NK-92 treated with Interleukin-12 subunit alpha and Interleukin-12 subunit beta, amount 100 ng/mL, for 24 hours (cell line): ENCODE measurements around the gene MYO5B.

Source experiments
- DNase-seq: peaks from one replicate; lab custom pipeline; 2025; lab: John Stamatoyannopoulos, UW

MYO5B gene

GRCh38 chr18:50144540-50144939 lies 50.4 kb downstream of the MYO5B start:
- no peak for DNase-seq

- no peak for DNase-seq
These were observed 51.1 kb downstream of the MYO5B start for GRCh38 chr18:50143886-50144285.

DNA sequence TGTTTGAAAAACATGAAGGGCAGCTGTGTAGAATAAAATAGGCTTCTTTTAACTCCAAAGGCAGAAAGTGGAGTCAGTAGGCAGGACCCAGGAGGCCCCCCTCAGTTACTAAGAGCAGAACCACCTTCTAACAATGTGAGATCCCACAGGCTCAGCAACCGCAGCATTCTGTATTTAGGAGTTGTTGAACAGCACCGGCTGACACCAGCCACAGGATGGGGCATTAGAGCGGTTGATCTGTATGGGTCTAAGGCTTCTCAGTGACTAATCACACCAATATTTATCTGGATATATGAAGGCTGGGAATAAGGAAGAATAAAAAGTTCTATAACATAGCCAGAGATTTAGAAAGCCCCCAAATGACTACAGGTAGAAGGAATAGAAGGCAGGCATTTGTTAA lies 51.7 kb downstream of the MYO5B start:
- no peak for DNase-seq

GRCh38 chr18:50142441-50143120 lies 52.4 kb downstream of the MYO5B start:
- DNase-seq = no peak

DNA sequence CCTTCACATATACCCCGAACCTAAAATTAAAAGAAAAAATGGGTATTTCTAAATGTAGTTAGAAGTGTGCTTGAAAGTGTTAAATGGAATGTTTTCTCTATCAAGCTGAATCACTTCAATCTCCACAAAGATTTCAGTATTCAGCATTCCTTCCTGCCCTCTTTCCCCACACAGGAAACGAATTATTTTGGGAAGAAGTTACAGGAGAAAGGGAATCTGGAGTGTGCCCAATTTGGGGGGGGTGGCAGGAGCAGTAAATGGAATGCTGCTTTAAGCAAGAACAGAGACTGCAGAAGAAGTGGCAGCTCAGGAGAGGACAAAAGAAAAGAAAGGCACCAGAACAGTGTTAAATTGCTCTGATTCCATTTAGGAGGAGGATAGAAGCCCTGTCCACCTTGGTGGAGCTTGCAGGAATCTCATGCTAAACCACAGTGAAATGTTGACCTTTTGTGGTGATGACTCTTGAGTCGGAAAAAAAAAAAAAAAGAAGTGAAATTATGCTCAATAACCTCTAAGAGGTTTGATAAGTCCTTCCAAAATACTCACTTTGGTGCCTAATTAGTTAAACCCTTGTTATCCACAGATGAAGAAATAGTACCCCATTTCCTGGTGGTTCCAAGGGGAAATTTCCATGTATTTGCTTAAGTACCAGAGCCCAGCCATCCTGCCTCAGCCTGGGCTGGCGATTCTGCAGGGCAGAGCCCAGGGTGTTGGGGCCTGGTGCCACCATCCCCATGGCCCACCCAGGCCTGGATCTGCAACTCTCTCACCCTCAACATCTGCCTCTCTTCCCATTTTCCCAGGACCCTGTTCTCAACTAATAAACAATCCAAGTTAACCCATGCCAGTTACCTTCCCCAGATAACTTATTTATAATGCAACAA lies 56.5 kb downstream of the MYO5B start:
- DNase-seq = no peak

- DNase-seq = no peak
These were observed 59.0 kb downstream of the MYO5B start for GRCh38 chr18:50135903-50136302.

DNA sequence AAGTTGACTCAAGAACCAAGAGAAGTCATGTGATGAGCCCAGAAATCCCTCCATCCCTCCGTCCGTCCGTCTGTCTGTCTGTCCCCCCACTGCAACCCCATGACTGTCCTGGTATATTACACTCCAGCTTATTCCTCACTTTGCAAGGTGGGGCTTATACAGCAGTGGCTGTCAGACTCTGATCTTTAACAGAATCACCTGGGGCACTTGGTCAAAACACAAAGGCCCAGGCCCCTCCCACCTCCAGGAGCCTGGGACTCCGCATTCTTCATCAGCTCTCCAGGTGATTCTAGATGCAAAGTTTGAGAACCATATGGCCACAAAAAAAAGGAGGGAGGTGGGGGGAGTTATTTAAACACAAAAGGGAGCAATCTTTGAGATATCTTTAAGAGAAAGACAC lies 61.4 kb downstream of the MYO5B start:
- no peak for DNase-seq

- no peak for DNase-seq
These were observed 63.4 kb downstream of the MYO5B start for GRCh38 chr18:50131591-50131990.

GRCh38 chr18:50128506-50129271 lies 66.3 kb downstream of the MYO5B start:
- DNase-seq = no peak

- no peak for DNase-seq
These were observed 67.3 kb downstream of the MYO5B start for GRCh38 chr18:50127516-50128210.

DNA sequence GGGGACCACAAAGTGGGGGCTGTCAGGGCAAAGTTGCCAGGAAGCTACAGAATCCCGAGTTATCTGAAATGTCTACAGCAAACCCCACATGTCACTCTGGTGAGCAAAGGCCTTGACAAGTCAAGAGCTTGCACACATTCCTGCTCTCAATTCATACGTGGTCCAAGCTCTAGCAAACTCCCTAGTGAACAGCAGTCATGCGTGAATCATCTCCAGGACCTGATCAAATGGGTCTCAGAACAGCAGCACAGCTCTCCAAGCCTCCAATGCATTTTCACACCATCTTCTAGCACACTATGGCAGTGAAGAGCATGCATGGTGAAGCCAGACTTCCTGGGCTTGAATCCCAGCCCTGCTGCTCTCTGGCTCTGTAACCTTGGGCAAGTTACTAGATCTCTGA lies 68.5 kb downstream of the MYO5B start:
- no peak for DNase-seq

DNA sequence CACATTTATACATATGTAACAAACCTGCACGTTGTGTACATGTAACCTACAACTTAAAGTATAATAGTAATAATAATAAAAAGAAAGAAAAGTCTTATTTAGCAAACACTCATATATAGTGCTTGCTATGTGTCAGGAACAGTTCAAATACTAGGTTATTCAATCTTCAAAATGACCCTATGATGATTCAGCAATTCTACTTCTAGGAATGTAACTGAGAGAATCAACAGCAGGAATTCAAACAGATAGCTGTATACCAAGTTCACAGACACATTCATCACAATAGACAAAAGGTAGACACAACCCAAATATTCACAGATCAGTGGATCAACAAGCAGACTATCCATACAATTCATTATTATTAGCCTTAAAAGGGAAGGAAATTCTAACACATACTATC lies 69.5 kb downstream of the MYO5B start:
- no peak for DNase-seq

DNA sequence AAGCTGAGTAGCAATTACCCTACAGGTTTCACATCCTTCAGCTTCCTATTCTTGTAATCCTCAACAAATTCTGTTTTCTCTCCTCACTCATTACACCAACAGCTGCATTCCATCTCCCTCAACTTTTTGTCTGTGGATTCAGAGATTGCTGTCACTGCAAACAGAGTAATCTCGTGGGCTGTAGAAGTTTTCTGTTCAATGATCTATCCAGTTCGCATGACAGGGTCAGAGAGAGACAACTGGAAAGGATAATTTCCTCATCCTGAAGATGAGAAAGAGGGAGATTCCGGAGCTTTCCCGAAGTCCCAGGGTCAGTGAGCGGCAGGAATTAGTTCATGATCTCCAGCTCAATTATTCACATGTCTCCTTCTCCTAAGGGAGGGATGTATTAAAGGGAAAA lies 75.7 kb downstream of the MYO5B start:
- no peak for DNase-seq

DNA sequence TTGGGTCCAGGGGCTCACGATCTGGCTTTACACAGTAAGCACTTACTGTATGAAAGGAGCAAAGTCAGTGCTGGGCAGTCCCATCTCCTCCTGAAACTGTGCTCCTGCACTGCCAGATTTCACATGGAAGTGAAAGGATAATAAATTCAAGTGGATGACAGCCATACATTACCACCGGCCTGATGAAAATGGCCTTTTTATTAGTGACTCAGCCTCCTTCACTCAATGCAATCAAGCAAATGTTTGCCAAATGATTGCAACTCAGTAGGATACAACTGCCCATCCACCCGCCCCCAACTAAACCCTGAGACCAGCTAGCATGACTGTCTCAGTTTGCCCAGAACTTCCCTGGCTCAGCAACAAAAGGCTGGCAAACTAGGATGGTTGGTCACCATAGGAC lies 77.1 kb downstream of the MYO5B start:
- DNase-seq = no peak

- DNase-seq = no peak
These were observed 79.9 kb downstream of the MYO5B start for GRCh38 chr18:50115095-50115494.

DNA sequence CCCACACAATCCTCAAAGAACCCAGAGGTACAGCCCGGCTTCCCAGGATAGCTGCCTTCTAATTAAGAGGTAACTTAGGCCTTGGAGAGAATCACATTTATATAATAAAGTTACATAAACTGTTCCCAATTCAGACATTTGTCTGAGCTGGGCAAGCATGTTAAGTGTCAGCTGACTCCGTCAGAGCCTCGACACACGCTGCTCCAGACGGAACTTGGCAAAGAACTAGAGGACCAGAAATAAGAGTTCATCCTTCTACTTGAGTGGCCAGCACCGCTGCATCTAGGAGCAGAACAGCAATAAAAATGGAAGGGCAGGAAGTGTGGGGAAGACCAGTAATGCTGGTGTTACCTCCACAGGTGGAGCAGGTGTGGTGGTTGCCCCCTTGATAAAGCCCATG lies 80.5 kb downstream of the MYO5B start:
- no peak for DNase-seq

- no peak for DNase-seq
These were observed 81.2 kb downstream of the MYO5B start for GRCh38 chr18:50113726-50114125.

GRCh38 chr18:50111398-50111797 lies 83.5 kb downstream of the MYO5B start:
- DNase-seq = no peak

GRCh38 chr18:50107468-50107977 lies 87.4 kb downstream of the MYO5B start:
- no peak for DNase-seq

DNA sequence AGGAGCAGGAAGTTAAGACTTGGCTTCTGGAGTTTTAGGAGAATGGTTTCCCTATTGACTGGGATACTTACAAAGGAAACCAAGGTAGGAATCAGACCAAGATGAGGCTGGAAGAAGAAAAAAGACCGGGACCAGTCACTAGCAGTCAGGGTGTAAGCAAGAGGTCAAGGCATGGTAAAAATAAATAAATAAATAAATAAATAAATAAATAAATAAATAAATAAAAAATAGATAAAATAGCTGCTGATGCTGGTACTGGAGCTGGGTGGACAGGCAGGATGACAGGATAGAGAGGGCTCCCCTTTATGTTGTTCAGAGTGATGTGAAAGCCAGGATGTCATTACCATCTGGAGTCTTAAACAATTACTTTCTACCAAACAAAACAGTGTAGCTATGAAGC lies 89.9 kb downstream of the MYO5B start:
- no peak for DNase-seq

- no peak for DNase-seq
These were observed 90.5 kb downstream of the MYO5B start for GRCh38 chr18:50104421-50104820.
